ENCODE results near the gene ADAMTS17.

The ADAMTS17 gene

GRCh38 chr15:100201376-100202280, 140.1 kb downstream of the ADAMTS17 start:
- DNase-seq (ENCODE audit: low read depth in 1 of 2, low spot score in 1 of 2): no peak

GRCh38 chr15:100200287-100200880, 141.4 kb downstream of the ADAMTS17 start:
- DNase-seq (ENCODE audit: low read depth in 1 of 2, low spot score in 1 of 2): no peak

GRCh38 chr15:100199711-100200286, 142.0 kb downstream of the ADAMTS17 start:
- no peak for DNase-seq (ENCODE audit: low read depth in 1 of 2, low spot score in 1 of 2)

GRCh38 chr15:100198442-100198841, 143.3 kb downstream of the ADAMTS17 start:
- DNase-seq (ENCODE audit: low read depth in 1 of 2, low spot score in 1 of 2): no peak

GRCh38 chr15:100196326-100197058, 145.3 kb downstream of the ADAMTS17 start:
- no peak for DNase-seq (ENCODE audit: low read depth in 1 of 2, low spot score in 1 of 2)

- DNase-seq (ENCODE audit: low read depth in 1 of 2, low spot score in 1 of 2): no peak
These were observed 146.8 kb downstream of the ADAMTS17 start for GRCh38 chr15:100194996-100195395.

GRCh38 chr15:100193277-100193860, 148.4 kb downstream of the ADAMTS17 start:
- no peak for DNase-seq (ENCODE audit: low read depth in 1 of 2, low spot score in 1 of 2)

- no peak for DNase-seq (ENCODE audit: low read depth in 1 of 2, low spot score in 1 of 2)
These were observed 149.4 kb downstream of the ADAMTS17 start for GRCh38 chr15:100192097-100193080.

GRCh38 chr15:100191161-100191560, 150.6 kb downstream of the ADAMTS17 start:
- no peak for DNase-seq (ENCODE audit: low read depth in 1 of 2, low spot score in 1 of 2)

- no peak for DNase-seq (ENCODE audit: low read depth in 1 of 2, low spot score in 1 of 2)
These were observed 151.1 kb downstream of the ADAMTS17 start for GRCh38 chr15:100190675-100191074.

- DNase-seq (ENCODE audit: low read depth in 1 of 2, low spot score in 1 of 2): no peak
These were observed 151.9 kb downstream of the ADAMTS17 start for GRCh38 chr15:100189849-100190248.

GRCh38 chr15:100189319-100189718, 152.5 kb downstream of the ADAMTS17 start:
- no peak for DNase-seq (ENCODE audit: low read depth in 1 of 2, low spot score in 1 of 2)

- DNase-seq (ENCODE audit: low read depth in 1 of 2, low spot score in 1 of 2): no peak
These were observed 154.1 kb downstream of the ADAMTS17 start for GRCh38 chr15:100187677-100188076.

GRCh38 chr15:100186960-100187359, 154.8 kb downstream of the ADAMTS17 start:
- no peak for DNase-seq (ENCODE audit: low read depth in 1 of 2, low spot score in 1 of 2)

GRCh38 chr15:100186366-100186765, 155.4 kb downstream of the ADAMTS17 start:
- DNase-seq (ENCODE audit: low read depth in 1 of 2, low spot score in 1 of 2): no peak

GRCh38 chr15:100183921-100184495, 157.8 kb downstream of the ADAMTS17 start:
- no peak for DNase-seq (ENCODE audit: low read depth in 1 of 2, low spot score in 1 of 2)

- no peak for DNase-seq (ENCODE audit: low read depth in 1 of 2, low spot score in 1 of 2)
These were observed 160.9 kb downstream of the ADAMTS17 start for GRCh38 chr15:100180921-100181320.

GRCh38 chr15:100175406-100176114, 166.2 kb downstream of the ADAMTS17 start:
- DNase-seq (ENCODE audit: low read depth in 1 of 2, low spot score in 1 of 2): no peak

GRCh38 chr15:100174904-100175275, 166.9 kb downstream of the ADAMTS17 start:
- DNase-seq (ENCODE audit: low read depth in 1 of 2, low spot score in 1 of 2): no peak
